GM19025 (cell line): Measurements from ENCODE around the gene SPSB1.
"Not testable (repeated sequence)": the region's sequence is repeated elsewhere in the genome, so short reads cannot be mapped to it uniquely, and the experiment has no call there.

Experiments used
- ATAC-seq: cut with Tn5 transposase; IDR thresholded peaks from one replicate; pipeline ENCODE4 v1.9.1; 2021; ENCODE audit warnings: mild to moderate bottlenecking, low read depth, moderate library complexity; ENCODE audit not compliant: unreplicated experiment

Gene SPSB1

DNA sequence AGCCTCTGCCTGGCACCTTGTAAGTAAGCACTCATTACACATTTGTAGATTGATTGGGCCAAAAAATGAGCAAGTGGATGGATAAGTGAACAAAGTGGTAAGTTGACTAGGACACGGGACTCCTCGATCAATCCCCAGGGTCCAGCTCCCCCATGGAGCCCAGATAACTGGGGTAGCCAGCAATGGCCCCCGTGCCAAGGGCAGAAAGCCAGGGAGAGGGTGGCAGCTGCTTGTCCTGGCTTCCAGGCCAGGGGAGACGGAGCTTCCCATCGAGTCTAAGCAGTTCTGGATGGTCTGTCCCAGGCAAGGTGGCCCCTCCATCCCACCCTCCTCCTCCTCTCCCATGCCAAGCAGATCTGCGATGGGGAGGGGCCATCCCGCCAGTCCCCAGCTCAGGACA lies 91.4 kb downstream of the SPSB1 start:
- ATAC-seq: no peak

DNA sequence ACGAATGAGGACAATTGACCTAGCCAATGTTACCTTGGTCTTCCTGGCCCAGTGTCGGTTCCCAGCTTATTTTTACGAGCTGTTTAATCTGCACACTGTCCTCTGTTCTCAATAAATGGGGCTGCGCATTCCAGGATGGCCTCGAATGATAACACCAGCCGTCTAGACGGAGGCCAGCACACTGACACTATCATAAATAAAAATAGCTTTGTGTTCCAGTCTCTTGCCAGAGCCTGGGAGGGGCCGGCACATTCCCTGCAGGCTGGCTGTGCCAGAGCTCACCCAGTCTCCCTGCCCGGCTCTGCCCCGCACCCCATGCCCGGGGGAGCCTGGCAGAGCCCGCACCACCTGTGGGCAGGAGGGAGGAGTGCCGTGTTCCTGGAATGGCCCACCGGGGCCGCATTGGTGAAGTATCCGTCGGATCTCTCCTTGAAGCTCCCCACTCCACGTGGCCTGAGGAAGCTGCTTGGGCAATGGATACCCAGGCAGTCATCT lies 92.1 kb downstream of the SPSB1 start:
- ATAC-seq: no peak

DNA sequence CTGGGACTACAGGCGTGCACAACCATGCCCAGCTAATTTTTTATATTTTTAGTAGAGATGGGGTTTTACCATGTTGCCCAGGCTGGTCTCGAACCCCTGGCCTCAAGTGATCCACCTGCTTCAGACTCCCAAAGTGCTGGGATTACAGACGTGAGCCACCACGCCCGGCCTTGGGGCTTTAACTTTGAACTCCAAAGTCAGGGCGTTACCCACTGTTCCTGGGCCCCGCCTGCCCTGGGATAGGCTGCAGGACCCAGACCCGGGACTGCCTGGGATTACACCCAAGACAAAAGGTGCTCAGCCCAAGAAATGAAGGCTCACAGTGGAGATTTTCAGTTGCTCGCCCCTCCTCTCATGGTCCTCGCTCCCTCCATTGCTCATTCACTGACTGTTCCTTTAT lies 92.7 kb downstream of the SPSB1 start:
- ATAC-seq: not testable (repeated sequence)

DNA sequence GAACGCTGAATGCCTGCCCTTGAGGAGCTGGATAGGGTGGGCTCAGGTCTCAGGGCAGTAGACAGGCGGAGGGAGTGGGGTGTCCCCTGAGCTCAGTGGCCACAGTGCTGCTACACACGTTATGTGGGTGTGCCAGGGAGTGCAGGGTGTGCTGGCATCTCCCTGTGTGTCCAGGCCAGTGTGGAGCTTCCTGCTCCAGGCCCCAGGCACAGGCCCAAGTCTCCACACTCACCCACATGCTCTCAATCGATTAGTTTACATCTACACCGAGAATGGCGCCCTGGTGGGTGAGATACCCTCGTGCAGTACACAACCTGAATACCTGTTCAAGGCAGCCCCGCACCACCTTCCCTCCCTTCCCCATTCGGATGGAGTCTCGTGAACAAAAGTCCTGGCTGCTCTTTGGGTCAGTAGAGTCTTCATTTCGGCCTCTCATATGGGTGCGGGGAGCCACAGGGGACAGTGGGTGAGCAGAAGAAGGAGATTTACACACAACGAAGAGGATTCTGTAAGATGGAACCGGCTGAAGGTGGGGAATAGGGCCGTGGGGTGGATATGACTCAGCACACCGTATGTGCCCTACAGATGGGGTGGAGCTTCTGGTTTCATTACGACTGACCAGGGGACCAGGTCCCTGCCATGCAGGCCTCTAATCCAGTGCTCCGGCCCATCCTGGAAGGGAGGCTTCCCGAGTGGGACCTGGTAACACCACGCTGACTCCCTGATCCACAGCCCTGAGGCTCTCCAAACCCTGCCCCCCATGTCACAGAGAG lies 93.3 kb downstream of the SPSB1 start:
- ATAC-seq: no peak

DNA sequence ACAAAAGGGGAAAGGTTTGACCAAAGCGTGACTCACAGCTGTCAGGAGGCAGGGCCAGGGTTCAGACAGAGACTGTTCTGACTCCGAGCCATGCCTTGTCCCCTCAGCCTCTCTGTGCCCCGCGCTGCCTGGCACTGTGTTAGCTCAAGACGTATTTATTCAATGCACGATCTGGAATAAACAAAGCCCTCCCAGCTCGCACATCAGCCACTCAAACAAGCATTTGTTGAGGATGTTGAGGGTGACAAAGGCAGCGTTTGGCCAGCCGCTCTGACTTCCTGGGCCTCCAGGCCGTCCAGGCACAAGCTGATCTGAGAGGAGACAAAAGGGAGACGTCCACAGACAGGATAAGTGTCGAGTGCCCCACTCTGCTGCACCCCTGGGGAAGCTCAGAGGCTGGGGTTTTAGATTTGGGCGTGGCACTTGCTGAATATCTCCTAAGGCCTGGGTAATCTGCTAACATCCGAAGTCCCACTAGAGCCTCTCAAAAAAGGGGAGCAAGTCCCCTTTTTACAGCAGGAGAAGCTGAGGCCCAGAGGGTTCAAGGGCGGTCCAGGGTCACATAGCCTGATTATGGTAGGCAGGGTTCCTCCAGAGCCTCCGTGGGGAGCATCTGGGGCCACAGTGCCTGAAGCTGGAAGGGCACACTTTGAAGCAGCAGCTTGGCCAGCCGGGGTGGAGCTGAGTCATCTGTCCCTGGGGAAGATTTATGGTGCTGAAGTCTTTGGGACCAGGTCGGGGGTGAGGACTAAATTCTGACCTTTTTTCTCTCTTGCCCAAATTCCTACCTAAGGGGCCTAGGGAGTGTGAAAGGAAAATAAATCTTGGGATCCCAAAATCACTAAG lies 95.9 kb downstream of the SPSB1 start:
- no peak for ATAC-seq

DNA sequence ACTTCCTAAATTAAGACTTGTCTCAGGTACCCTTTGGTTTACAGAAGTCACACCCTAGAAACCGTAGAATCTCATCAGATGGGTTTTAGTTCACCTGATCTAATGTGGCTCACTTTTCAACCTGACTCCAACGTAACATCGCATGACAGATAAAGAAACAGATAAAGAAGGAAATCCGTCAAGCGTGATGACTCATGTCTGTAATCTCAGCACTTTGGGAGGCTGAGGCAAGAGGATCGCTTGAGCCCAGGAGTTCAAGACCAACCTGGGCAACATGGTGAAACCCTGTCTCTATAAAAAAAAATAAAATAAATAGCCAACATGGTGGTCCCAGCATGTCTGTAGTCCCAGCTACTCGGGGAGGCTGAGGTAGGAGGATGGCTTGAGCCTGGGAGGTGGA lies 97.3 kb downstream of the SPSB1 start:
- ATAC-seq: no peak

DNA sequence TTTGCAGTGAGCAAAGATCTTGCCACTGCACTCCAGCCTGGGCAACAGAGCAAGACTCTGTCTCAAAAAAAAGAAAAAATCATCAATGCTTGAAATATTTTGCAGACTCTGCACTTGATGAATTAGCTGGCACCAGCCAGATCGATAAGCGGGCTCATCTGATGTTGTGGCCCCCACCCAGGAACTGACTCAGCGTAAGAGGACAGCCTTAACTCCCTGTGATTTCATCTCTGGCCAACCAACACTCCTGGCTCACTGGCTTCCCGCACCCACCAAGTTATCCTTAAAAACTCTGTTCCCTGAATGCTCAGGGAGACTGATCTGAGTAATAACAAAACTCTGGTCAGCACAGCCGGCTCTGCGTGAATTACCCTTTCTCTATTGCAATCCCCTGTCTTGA lies 98.9 kb downstream of the SPSB1 start:
- no peak for ATAC-seq

DNA sequence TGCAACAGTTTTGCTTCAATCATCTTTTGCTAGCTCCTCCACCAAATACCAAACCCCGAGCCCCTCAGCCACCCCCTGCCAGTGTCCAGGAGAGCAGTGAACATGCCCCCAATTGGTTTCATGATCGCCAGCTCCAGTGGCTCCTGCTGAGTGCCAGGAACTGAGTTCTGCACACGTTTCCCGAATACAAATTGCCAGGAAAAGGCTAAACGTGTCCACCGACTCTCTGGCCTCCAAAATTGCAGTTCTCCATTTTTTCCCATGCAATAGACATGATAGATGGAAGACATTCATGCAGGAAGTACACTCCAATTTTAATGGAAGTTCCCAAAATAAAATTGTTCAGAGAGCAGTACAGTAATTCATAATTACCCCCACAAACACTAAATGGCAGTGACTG lies 101.3 kb downstream of the SPSB1 start:
- ATAC-seq: no peak

DNA sequence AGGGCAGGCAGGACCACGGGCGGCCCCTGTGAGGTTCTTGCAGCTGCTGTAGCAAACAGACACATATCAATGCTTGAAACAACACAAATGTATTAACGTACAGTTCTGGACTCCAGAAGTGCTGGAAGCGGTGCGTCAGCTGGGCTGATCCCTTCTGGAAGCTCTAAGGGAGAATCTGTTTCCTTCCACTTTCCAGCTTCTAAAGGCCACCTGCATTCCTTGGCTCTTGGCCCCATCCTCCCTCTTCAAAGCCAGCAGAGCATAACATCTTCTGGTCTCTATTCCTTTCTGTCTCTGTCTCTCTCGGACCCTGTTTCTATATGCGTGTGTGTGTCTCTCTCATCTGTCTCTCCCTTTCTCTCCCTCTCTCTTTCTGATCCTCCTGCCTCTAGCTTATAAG lies 102.3 kb downstream of the SPSB1 start:
- ATAC-seq: no peak

DNA sequence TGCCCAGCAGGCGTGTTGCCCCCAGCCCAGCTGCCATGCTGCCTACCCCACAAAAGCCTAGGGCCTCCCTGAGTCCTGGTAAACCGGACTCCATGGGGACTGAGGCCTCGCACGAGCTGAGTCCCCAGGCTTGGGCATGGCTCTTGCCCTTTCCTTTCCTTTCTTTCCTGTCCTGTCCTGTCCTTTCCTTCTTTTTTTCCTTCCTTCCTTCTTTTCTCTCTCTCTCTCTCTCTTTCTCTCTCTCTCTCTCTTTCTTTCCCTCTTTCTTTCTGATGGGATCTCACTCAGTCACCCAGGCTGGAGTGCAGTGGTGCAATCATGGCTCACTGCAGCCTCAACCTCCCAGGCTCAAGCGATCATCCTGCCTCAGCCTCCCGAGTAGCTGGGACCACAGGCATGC lies 104.4 kb downstream of the SPSB1 start:
- no peak for ATAC-seq

DNA sequence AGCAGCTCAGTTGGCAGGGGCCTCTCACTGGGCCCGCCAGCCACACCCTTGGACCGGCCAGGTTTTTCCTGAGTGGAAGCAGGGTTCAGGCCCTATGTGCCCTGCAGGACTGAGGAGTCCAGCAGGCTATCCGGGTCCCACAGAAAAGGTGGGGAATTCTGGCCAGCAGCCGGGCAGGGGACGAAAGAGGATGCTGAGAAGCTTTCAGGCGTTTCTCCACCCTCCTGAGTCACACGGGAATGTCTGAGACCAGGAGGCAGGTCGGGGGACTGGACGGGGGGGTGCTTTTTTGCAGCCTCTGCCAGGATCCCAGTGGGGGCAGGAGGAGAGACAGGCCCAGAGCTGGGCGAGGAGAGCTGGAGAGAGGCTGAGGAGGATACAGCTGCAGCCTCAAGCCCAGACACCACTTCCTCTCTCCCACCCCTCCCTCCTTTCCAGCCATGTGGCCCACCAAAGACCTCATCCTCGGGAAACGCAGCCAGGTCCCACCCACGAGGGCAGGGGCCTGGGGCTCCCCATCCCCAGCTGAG lies 105.4 kb downstream of the SPSB1 start:
- no peak for ATAC-seq

DNA sequence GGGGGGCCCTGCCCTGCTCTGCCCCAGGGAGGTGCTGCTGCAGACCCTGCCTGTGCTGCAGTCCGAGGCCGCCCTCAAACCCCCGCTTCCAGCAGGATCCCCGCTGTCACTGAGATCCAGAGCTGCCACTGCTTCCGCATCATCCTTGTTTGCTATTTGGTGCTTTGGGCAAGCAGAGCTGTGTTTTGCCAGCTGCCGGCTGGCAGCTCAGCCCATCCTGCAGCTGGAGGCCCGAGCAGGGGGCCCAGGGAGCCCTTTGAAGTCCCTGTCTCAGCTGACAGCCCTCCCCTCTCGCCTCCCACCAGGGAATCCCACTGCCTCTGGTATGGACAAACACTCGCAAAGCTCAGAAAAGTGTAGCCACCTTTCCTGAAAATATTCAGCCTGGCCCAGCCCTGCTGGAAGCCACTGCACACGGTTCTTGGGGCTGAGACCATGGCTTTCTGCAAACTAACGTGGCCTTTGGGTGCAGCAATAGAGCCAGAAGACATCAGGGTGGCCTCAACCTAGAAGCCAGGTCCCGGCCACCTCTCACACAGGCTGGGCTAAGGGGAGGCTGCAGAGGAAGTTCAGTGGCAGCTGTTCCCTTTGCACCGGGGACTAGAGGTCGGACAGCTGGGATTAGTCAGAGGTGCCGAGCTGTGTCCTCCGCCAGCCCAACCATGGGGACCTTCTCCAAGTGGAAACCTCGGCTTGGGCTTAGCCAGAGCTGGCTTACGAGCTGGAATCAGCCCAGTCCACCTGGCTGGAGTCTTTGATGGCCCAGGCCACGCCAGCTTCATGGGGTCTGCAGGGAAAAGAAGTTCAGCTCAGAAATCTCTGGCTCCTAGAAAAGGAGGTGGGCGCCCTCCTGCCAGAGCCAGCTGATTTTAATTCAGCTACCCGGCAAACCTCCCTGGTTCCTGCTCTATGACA lies 107.1 kb downstream of the SPSB1 start:
- no peak for ATAC-seq

DNA sequence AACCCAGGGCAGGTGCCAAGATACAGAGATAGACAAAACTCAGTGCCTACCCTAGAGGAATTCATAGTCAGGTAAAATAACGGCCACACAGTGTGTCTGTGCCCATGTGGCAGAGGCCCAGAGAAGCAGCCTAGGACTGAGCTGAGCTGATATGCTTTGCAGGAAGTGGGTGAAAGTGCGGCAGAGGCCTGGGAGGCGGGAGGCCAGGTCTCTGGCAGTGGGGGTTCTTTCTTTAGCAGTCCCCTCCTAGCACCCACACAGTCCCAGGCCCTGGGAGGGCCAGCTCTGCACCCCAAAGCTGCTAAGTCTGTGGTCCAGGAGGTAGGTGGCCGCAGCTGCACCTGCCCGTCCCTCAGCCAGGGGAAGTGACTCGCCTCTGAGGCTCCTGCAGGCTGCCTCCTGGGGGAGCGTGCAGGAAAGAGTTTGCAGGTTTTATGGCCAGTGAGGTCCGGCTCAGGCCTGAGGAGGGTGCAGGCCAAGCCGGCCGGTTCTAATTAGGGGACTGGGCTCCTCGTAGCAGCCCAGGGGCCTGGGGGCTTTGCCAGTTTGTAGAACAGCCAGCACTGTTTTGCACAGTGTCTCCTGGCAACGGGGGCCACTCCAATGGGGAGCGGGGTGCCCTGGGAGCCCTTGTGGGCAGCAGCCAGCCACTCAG lies 107.9 kb downstream of the SPSB1 start:
- no peak for ATAC-seq

DNA sequence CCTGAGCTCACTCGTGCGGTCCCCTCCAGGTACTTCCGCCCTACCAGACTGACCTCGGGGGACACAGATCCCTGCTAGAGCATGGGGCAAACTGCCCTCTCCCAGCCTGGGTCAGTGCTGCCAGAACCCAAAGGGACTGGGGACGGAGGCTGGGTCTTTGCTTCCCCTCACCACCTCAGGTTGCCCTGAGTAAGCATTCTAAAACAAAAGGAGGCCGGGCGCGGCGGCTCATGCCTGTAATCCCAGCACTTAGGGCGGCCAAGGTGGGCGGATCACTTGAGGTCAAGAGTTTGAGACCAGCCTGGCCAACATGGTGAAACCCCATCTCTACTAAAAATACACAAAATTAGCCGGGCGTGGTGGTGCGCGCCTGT lies 108.4 kb downstream of the SPSB1 start:
- ATAC-seq: no peak

DNA sequence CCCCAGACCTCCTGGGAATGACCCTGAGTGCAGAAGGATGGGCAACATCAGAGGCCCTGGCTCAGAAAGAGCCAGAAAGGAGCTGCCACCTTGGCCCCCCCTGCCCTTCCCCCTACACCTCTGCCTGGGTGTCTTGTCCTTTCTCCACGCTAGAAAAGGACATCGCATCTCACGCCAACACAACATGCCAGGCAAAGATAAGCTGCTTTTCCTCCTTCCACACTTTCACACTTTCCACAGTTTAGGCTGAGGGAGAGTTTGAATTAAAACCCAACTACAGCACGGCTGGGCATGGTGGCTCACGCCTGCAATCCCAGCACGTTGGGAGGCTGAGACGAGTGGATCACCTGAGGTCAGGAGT lies 109.5 kb downstream of the SPSB1 start:
- no peak for ATAC-seq

DNA sequence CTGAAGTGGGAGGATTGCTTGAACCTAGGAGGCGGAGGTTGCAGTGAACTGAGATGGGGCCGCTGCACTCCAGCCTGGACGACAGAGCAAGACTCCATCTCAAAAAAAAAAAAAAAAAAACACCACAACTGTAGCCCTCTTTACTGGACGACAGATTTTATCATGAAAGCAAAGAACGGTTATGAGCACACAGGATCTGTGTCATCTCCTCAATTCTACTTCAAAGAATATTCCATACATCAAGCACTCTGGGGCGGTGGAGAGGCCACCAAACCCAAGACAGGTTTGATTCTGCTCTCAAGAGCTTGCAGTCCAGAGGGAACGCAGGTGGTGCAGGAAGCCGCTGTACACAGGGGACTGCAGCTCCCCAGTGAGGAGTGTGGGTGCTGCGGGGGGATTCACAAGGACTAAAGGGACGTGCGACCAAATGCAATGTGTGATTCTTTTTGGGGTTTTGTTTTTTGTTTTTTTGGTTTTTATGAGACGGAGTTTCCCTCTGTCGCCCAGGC lies 110.1 kb downstream of the SPSB1 start:
- ATAC-seq: no peak

DNA sequence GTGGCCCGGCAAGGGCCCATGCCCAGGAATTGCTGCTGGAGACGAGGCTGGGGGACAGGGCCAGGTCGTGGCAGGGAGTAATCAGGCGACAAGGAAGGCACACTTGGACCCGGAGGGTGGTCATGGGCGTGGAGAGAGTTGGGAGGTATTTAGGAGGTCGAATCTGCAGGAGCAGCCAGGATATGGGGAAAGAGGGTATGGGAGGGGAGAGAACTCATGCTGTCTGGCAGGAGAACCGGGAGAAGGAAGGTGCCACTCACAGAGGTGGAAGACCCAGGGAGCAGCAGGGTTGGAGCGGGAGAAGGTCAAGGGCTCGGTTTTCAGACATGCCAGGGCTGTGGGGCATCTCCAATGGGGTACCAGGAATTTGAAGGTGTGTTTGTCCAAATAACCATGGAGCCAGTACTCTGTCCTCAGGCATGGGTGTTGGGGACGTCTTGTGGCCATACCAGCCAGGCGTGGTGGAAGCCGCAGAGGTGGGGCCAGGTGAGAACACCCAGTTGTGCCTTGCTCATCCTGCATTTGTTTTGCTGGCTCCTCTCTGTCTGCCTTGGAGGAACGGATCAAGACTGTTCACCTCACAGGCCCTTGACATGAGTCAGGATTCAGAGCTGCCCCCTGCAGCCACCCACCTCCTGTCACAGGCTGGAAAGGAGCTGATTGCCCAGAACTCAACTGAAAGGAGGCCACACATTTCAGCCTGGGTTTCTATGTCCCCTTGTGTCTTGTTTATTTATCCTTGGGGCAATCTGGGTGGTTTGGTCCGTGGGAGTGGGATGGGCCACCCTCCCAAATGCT lies 111.6 kb downstream of the SPSB1 start:
- ATAC-seq: no peak

DNA sequence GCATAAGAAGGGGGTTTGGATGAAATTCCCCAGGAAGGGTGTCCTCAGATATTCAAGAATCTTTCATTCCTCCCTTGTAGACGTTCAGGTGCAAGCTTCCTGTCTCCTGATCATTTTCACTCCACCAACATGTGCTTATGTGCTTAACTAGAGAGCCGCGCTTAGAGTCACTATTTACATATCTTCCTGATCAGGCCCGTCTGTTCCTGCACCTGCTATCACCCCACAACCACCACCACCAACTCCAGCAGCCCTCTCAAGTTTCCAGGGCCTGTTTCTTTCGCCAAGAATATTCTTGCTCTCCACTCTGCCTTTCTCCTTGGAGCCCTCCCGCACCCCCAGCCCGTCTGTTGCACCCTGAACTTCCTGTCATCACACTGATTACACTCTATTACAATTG lies 113.4 kb downstream of the SPSB1 start:
- ATAC-seq: no peak

DNA sequence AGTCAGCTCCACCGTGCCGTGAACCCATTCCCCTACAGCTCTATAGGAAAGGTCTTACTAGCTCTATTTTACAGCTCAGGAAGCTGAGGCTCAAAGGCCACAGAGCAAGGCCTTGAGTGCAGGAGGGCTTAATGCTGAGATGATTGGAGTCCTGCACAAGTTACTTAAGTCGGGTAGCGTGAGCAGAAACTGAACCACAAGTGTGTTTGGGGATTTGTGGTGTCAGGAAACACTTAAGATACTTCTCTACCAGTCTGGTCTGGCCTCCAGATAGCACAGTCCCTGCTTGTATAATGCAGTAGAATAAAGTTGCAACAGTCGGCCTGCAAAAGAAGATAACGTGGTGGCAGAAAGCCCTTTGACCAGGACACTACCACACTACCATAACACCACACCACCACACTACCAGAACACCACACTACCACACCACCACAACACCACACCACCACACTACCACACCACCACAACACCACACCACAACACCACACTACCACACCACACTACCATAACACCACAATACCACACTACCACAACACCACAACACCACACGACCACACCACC lies 118.1 kb downstream of the SPSB1 start:
- no peak for ATAC-seq
